PC-9 (cell line): ENCODE data around the gene AKR7A2. TPM values are rescaled to one million over a fixed set of nuclear protein-coding genes. Genes with fewer than 3 reads are reported as not detected.

Experiments used
- BruUV-seq: library from RNA; stranded (reverse); fragments of 400-500 nt; replicated peaks from 2 replicates; lab custom pipeline; 2021; lab: Mats Ljungman, UMichigan
- CTCF ChIA-PET: fragments of 300-600 bp; sonication (Branson Sonifier 250); formaldehyde crosslinking; loops from one replicate; lab custom pipeline; 2022; ENCODE audit warnings: antibody characterized with exemption; lab: Charles Lee
- POLR2A ChIA-PET: fragments of 300-600 bp; sonication (Branson Sonifier 250); formaldehyde crosslinking; loops from one replicate; lab custom pipeline; 2022; ENCODE audit warnings: antibody characterized with exemption; ENCODE audit not compliant: unreplicated experiment; lab: Charles Lee
- DNase-seq, 2 experiments: peaks; one replicate each; pipeline versions ENCODE4 v3.0.0 to v3.0.0-alpha.2; 2015 to 2022; ENCODE audit warnings: mixed read lengths in 1 of 2
- H2AFZ ChIP-seq: fragments of 200-600 bp; sonication (generic); 2 replicates; pipeline ENCODE4 v1.8.1; 2017; ENCODE audit warnings: antibody characterized with exemption
- H3F3A ChIP-seq: fragments of 200-600 bp; sonication (generic); 2 replicates; pipeline ENCODE4 v1.8.1; 2017; ENCODE audit warnings: antibody characterized with exemption, mild to moderate bottlenecking, low read depth; ENCODE audit not compliant: insufficient read depth
- H3K27ac ChIP-seq: fragments of 200-600 bp; sonication (generic); 2 replicates; pipeline ENCODE4 v1.6.1; 2016; ENCODE audit warnings: mixed run types
- H3K27me3 ChIP-seq: fragments of 200-600 bp; sonication (generic); 2 replicates; pipeline ENCODE4 v1.6.1; 2016; ENCODE audit warnings: low read depth, mixed run types; ENCODE audit not compliant: insufficient read depth
- H3K36me3 ChIP-seq: fragments of 200-600 bp; sonication (generic); 2 replicates; pipeline ENCODE4 v1.6.1; 2016; ENCODE audit warnings: low read depth, mixed run types
- H3K4me1 ChIP-seq: fragments of 200-600 bp; sonication (generic); replicated peaks from 2 replicates; pipeline ENCODE4 v1.6.1; 2016; ENCODE audit warnings: mixed run types; ENCODE audit not compliant: insufficient read depth
- H3K4me2 ChIP-seq: fragments of 200-600 bp; sonication (generic); 2 replicates; pipeline ENCODE4 v1.6.1; 2017; ENCODE audit warnings: mixed run types
- H3K4me3 ChIP-seq: fragments of 200-600 bp; sonication (generic); 2 replicates; pipeline ENCODE4 v1.6.1; 2016; ENCODE audit warnings: mixed run types
- H3K79me2 ChIP-seq: fragments of 200-600 bp; sonication (generic); 2 replicates; pipeline ENCODE4 v1.6.1; 2017; ENCODE audit warnings: low read depth, mixed run types
- H3K9me2 ChIP-seq: fragments of 200-600 bp; sonication (generic); 2 replicates; pipeline ENCODE4 v1.8.1; 2017; ENCODE audit warnings: mild to moderate bottlenecking; ENCODE audit not compliant: insufficient read depth
- H3K9me3 ChIP-seq: fragments of 200-600 bp; sonication (generic); 2 replicates; pipeline ENCODE4 v1.8.1; 2016; ENCODE audit warnings: low read depth; ENCODE audit not compliant: insufficient read depth
- H4K20me1 ChIP-seq: fragments of 200-600 bp; sonication (generic); 2 replicates; pipeline ENCODE4 v1.8.1; 2017; ENCODE audit not compliant: insufficient read depth
- EZH2 ChIP-seq: fragments of 200-600 bp; sonication (generic); IDR thresholded peaks from 2 replicates; pipeline ENCODE4 v1.8.0; 2017; ENCODE audit warnings: antibody characterized with exemption, low read depth
- intact Hi-C: fragments of 100-400 bp; cut with micrococcal nuclease; formaldehyde crosslinking; loops from one replicate; pipeline ENCODE4 v1.10.0; 2022; ENCODE audit not compliant: unreplicated experiment
- total RNA-seq: library from RNA; stranded (reverse); gene quantifications from 2 replicates; pipeline ENCODE4 v1.2.3, GENCODE V29; 2021
- TF ChIP-seq, protein P1 (sequence below): fragments of 200-600 bp; sonication (generic); conservative IDR thresholded peaks from 2 replicates; pipeline ENCODE4 v1.6.1; 2017; ENCODE audit warnings: mixed run types, antibody characterized with exemption, mild to moderate bottlenecking, moderate library complexity

The AKR7A2 gene
- total RNA-seq, 1 experiment from 2014 or later: 79.6 TPM

DNA sequence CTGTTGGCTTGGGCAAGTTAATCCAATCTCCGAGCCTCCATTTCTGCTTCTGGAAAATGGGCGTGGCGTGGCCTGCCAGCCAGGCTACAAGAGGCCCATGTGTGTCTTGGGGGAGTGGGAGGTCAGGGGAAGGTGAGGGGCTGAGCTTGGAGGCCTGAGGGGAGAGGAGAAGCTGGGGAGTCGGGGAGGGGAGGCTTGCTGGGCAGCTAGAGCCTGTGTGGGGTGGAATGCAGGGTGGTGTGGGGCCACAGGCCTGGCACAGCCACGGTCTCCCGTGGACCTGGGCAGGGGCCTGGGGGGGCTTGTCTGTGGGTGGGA is 14.8 kb upstream of the AKR7A2 start:
- Histone ChIP-seq H3K4me3 (no peak overlapping the region), H3K27me3 (no peaks in the 10 kb centered on the region), H4K20me1 (no peaks in the 10 kb centered on the region), H3F3A (no peaks in the 10 kb centered on the region), H3K27ac (no peak overlapping the region), H3K4me2 (no peak overlapping the region), H3K36me3 (no peaks in the 10 kb centered on the region), H2AFZ (no peak overlapping the region), H3K9me3 (no peaks in the 10 kb centered on the region), H3K79me2 (no peaks in the 10 kb centered on the region), H3K4me1 (no peaks in the 10 kb centered on the region), H3K9me2 (no peaks in the 10 kb centered on the region)
- CTCF ChIA-PET: no interaction called here
- no TSS peak for BruUV-seq
- TF ChIP-seq, protein P1, sequence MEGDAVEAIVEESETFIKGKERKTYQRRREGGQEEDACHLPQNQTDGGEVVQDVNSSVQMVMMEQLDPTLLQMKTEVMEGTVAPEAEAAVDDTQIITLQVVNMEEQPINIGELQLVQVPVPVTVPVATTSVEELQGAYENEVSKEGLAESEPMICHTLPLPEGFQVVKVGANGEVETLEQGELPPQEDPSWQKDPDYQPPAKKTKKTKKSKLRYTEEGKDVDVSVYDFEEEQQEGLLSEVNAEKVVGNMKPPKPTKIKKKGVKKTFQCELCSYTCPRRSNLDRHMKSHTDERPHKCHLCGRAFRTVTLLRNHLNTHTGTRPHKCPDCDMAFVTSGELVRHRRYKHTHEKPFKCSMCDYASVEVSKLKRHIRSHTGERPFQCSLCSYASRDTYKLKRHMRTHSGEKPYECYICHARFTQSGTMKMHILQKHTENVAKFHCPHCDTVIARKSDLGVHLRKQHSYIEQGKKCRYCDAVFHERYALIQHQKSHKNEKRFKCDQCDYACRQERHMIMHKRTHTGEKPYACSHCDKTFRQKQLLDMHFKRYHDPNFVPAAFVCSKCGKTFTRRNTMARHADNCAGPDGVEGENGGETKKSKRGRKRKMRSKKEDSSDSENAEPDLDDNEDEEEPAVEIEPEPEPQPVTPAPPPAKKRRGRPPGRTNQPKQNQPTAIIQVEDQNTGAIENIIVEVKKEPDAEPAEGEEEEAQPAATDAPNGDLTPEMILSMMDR: no peak
- no peak for TF ChIP-seq EZH2
- intact Hi-C loops: no loop called here
- POLR2A ChIA-PET: no interaction called here
- DNase-seq: no peak

DNA sequence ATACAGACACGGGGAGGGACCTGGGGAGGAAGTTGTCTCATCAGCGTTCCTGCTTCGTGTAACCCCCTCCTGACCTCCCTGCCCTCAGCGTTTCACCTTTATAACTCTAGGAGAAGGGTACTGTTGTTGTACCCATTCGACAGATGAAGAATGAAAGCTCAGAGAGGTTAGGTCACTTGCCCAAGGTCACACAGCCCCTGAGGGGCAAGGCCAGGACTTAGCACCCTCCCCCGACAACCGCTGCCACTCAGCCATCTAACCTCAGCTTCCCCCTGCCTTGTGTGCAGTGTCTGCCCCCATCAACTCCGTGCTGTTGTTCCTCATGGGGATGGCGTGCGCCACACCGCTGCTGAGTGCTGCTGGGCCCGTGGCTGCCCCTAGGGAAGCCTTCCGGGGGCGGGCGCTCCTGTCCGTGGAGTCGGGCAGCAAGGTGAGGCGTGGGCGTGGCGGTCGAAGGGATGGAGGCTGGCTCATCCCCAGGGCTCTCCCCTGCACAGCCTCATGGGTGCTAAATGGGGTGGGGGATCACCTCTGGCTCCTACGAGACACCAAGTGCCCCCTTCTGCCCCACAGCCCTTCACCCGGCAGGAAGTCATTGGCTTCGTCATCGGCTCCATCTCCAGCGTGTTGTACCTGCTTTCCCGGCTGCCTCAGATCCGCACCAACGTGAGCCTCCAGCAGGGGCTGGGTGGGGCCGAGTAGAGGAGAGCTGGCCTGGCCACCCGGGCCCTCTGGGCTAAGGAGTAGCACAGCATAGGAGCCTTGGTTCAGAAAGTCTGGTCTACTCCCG is 14.2 kb upstream of the AKR7A2 start:
- H3K36me3 ChIP-seq: no peaks in the 10 kb centered on the region
- intact Hi-C loops: no loop called here
- H4K20me1 ChIP-seq: no peaks in the 10 kb centered on the region
- TF ChIP-seq, protein P1: no peak
- no peak for TF ChIP-seq EZH2
- no peak overlapping the region for H2AFZ ChIP-seq
- no peak overlapping the region for H3K27ac ChIP-seq
- H3K9me2 ChIP-seq: no peaks in the 10 kb centered on the region
- no peaks in the 10 kb centered on the region for H3K79me2 ChIP-seq
- H3K27me3 ChIP-seq: no peaks in the 10 kb centered on the region
- no peak for DNase-seq
- no peaks in the 10 kb centered on the region for H3K9me3 ChIP-seq
- no peak overlapping the region for H3K4me2 ChIP-seq
- H3K4me1 ChIP-seq: no peaks in the 10 kb centered on the region
- ChIA-PET POLR2A (no interaction called here), CTCF (no interaction called here)
- no peak overlapping the region for H3K4me3 ChIP-seq
- BruUV-seq: no TSS peak
- H3F3A ChIP-seq: no peaks in the 10 kb centered on the region

DNA sequence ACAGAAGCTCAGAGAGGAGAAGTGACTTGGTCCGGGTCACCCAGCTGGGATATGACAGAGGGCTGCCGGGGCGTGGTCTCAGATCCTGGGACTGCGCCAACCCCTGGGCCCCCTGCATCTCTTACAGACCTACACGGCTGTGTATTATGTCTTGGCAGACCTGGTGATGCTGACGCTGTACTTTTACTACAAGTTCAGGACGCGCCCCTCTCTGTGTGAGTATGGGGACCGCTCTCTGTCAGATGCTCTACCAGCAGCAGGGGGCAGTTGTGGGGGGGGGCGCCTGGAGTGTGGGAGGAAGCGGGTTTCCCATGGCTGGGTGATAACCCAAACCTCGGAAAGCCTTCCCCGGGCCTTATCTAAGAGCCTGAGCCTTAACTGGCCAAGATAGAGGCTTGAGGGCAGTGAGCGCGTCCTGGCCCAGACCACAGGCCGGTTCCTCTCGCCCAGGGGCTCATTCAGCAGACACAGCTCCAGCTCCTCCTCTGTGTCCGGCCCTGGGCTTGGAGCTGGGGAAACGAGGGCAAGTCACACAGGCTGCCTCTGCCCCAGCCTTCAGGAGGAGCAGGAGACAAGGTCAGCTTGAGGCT is 13.5 kb upstream of the AKR7A2 start:
- Histone ChIP-seq H3K36me3 (no peaks in the 10 kb centered on the region), H3K27ac (no peak overlapping the region), H3K4me1 (no peaks in the 10 kb centered on the region), H4K20me1 (no peaks in the 10 kb centered on the region), H3K79me2 (no peaks in the 10 kb centered on the region), H3K9me2 (no peaks in the 10 kb centered on the region), H2AFZ (no peak overlapping the region), H3K9me3 (no peaks in the 10 kb centered on the region), H3K4me2 (no peak overlapping the region), H3K27me3 (no peaks in the 10 kb centered on the region), H3K4me3 (no peak overlapping the region), H3F3A (no peaks in the 10 kb centered on the region)
- intact Hi-C loops: no loop called here
- DNase-seq: no peak
- ChIA-PET POLR2A (no interaction called here), CTCF (no interaction called here)
- BruUV-seq: no TSS peak
- TF ChIP-seq, protein P1: no peak
- no peak for TF ChIP-seq EZH2
